ENCODE data around the gene TESK2.
A peak's percentile ranks its signal among the peaks of the same experiment; 100 is the strongest.
"Not testable (repeated sequence)": the region's sequence is repeated elsewhere in the genome, so short reads cannot be mapped to it uniquely, and the experiment has no call there.

TESK2 gene

DNA sequence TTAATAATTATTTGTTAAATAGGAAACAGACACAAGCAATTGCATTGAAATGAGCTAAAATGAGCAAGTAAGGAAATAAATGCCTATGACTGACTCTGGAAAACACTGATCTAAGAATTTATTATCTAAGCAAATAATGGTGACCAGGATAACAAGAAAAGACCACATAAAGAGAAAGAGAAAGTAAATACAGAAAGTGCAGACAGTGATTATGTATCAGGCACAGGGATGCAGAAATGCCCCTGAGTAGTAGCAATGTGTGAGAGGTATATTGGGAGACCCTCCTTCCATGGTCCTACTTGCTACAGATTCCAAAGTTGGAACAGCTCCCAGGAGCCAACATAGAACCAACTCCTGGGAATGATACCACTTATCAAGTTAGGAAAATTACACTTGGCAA is 117.4 kb downstream of the TESK2 start:
- DNase-seq: no peak

DNA sequence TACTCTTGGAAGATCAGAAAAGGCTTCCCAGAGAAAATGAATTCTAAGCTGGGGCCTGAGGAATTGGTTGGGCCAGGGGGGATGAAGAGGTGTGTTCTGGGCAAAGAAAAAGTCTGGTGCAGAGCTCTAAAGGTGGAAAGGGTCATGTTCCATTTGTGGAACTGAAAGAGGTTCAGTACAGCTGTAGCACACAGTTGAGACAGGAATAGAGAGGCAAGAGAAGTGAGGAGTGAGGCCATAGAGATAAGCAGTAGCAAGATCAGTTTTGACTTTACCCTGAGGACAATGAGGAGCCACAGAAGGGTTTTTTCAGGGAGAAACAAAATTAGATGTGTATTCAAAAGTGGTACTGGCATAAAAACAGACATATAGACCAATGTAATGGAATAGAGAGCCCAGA is 120.4 kb downstream of the TESK2 start:
- no peak for DNase-seq

GRCh38 chr1:45365051-45365450 is 125.9 kb downstream of the TESK2 start:
- no peak for DNase-seq

- DNase-seq: no peak
These were observed 126.7 kb downstream of the TESK2 start for GRCh38 chr1:45364294-45364693.

- not testable (repeated sequence) for DNase-seq
These were observed 130.0 kb downstream of the TESK2 start for GRCh38 chr1:45360981-45361380.

DNA sequence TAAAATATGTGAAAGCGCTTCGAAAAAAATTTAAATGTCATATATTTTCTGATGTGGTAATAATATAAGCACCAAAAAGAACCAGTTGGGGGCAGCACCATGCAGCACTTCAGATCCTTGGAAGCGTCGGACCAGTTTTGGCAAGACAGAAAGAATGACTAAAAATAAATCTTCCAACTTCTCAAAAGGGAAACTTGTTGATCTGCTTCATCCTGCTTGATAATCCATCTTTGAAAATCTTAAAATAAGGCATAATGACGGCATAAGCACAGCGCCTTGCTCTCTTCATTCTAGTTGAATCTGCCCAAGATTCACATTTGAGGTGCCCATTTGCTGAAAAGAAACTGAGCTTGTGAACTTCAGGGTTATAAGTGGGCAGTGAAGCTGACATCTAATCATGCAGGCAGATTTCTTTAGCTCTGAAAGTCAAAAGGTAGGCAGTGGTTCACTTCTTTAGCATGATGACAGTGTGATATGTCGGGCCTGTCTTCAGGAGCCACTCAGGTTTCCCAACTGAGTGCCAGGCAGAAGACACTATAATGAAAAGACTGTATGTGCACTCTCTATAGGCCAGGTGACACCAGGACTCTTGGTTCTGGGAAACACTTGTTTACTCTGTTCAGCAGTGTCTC is 131.0 kb downstream of the TESK2 start:
- DNase-seq: peak; percentile 34

- no peak for DNase-seq
These were observed 134.8 kb downstream of the TESK2 start for GRCh38 chr1:45356186-45356585.

DNA sequence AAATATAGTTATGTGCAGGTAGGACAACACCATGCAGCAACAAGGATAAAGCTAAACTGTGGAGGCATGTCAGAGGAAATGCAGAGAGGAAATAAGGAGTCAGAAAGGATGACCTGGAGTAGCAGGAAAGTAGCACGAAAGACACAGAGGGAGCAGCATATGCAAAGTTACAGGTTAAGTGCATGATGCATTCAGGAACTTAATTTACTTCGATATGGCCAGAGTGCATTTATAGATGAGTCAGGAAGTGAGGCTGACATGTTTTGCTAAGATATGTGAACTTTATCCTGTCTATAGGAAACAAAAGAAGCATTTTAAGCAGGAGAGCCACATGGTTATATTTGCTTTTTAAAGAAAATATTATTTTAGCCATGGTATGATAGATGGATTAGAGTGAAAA is 135.3 kb downstream of the TESK2 start:
- DNase-seq: no peak

GRCh38 chr1:45354838-45355237 is 136.1 kb downstream of the TESK2 start:
- DNase-seq: no peak

DNA sequence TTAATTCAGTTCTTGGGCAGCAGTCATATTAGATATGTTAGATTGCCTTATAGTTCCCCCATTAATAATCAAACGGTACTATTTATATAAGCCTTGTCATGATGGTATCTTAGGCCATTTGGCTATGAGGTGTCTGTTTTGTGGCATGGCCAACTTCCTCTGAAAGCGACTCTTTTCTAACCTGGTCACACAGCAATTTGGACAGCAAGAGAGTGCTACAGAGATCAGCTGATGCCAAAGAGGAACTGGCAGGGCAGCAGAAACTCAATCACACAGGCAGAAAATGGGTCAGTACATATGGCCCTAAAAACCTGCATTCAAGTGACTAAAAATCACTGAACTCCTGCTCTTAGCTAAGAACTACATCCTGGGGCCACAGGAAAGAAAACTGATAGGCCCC is 137.3 kb downstream of the TESK2 start:
- no peak for DNase-seq

DNA sequence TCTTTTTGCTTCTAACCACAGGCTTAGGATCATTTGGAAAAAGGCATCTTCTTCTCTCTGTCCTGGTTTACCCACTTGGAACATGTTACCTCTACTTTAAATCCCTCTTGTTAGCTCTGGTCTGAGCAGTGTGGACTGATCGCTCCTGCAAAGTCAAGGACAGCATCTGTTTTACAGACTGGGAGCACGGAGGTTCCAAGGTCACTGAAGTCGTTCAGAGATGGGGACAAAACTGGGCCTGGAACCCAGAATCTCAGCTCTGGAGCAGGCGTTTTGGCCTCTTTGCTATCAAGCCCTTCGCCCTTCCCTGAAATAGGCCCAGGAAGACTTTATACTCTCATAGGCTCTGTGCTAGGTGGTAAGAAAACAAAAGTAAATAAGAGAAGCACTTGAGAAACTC is 139.5 kb downstream of the TESK2 start:
- DNase-seq: no peak

- DNase-seq: no peak
These were observed 141.8 kb downstream of the TESK2 start for GRCh38 chr1:45348966-45349677.

- no peak for DNase-seq
These were observed 142.4 kb downstream of the TESK2 start for GRCh38 chr1:45348609-45348965.

DNA sequence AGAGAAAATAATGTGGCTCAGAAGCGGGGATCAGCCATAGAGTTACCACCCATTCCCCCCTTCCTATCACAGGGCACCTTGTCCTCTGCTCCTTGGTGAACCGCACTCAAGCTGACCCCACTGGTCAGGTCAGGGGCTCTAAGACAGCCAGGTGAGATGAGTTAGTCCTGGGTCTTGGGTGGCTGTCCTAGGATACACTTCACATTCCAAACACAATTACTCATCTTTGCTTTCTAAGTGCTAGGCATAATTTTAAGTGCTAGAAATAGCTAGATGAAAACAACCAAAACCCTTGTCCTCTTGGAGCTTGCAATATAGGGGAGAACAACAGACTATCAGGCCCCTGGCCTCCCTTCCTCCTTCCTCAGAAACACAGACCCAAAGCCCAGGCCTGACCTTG is 142.9 kb downstream of the TESK2 start:
- no peak for DNase-seq

DNA sequence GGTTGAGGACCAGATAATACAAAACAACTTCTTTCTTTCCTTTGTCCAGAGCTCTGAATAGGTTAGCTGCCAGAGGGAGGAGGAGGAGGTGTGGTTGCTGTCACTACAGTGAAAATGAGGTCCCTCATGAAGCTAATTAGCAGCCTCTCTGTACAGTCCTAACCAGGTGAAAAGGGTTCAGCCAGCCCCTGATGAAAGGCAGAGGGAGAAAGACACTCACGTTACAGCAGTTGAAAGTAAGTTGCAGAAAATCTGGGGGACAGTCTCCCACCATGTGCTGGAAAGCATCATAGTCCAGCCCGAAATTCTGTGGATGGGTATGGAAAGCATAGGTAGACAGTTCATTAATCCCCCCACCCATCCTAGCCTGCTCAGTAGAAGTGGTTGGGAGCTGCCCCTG is 144.5 kb downstream of the TESK2 start:
- no peak for DNase-seq

DNA sequence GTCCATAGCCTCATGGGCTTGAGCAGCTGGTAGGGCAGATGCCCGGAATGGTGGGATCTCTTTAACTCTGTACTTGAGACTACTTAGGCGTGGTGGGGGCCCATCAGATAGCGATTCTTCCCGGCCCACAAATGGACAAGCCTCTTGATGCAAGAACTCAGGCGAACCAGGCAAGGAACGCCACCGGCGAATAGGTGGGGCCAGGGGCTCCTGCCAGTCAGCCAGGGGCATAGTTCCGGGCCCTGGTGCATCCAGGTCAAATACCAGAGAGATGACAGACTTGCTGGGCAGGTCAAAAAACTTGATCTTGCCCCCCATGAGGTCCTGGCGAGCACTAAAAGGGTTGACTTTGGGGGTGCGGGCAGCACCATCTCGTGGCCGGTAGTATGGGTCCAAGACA is 145.9 kb downstream of the TESK2 start:
- DNase-seq: no peak

- DNase-seq: no peak
These were observed 146.5 kb downstream of the TESK2 start for GRCh38 chr1:45344499-45344898.

GRCh38 chr1:45340816-45341466 is 150.0 kb downstream of the TESK2 start:
- no peak for DNase-seq

DNA sequence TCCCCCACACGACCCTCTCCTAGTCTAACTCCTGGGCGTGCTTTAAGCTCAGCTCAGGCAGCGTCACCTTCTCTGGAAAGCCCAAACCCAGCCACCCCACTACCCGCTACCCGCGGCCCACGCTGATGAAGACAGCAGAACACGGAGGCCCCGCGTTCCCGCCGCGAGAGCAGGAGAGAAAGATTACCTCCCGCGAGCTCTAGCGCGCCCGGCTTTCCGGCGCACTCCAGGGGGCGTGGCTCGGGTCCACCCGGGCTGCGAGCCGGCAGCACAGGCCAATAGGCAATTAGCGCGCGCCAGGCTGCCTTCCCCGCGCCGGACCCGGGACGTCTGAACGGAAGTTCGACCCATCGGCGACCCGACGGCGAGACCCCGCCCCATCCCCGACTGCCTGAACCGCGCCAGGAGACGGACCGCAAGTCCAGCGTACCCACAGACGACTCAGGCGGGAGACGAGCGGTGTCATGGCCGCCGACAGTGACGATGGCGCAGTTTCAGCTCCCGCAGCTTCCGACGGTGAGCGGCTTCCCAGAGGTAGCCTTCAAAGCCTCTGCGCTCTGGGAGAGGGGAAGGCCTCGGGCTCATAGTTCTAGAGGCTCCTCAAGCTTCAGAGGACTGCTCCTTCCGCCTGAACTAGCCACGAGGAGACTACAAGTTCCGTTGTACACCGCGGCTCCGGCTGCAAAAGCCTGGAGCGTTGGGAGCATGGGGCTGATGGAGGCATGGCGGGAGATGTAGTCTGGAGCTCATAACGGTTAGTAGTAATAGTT is 151.0 kb downstream of the TESK2 start, which contains the start of the genes MUTYH and TOE1:
MUTYH (minus strand) TSS at position 652 of the 770 bp plus-strand sequence. CDS start 5,935 bp downstream, outside the sequence.
TOE1 (plus strand) TSS at position 382 of the 770 bp plus-strand sequence; CDS start at position 465, 83 bp downstream.
- DNase-seq: peak; percentile 94

GRCh38 chr1:45337630-45338325 is 153.2 kb downstream of the TESK2 start:
- DNase-seq: no peak

GRCh38 chr1:45335855-45336324 is 155.1 kb downstream of the TESK2 start:
- DNase-seq: no peak

Measured in NCI-H1105 treated with DMSO at 0.1 percent for 48 hours (cell line).